Activated CD8-positive, alpha-beta T cell treated with anti-CD3 and anti-CD28 coated beads for 36 hours (primary cell): ENCODE measurements around the gene COX6B1. TPM values are rescaled to one million over a fixed set of nuclear protein-coding genes. Genes with fewer than 3 reads are reported as not detected.

Source experiments
- ATAC-seq: fragments of 200-7000 bp; cut with Tn5 transposase; one replicate; pipeline ENCODE4 v1.10.0; 2021; ENCODE audit warnings: mild to moderate bottlenecking, moderate library complexity
- CTCF ChIA-PET: fragments of 350-600 bp; sonication (Branson Sonifier 250); formaldehyde crosslinking; loops from one replicate; lab custom pipeline; 2021; ENCODE audit warnings: antibody characterized with exemption; lab: Charles Lee
- POLR2A ChIA-PET: fragments of 350-600 bp; sonication (Branson Sonifier 250); formaldehyde crosslinking; loops from one replicate; lab custom pipeline; 2021; ENCODE audit warnings: antibody characterized with exemption; lab: Charles Lee
- DNase-seq: peaks from one replicate; pipeline ENCODE4 v3.0.0-alpha.2; 2020
- H3K27ac Mint-ChIP-seq: one replicate; pipeline ENCODE4 v1.8.0; 2021; ENCODE audit warnings: mild to moderate bottlenecking, mixed read lengths
- H3K27me3 Mint-ChIP-seq: one replicate; pipeline ENCODE4 v1.8.0; 2021; ENCODE audit warnings: mixed read lengths
- H3K36me3 Mint-ChIP-seq: one replicate; pipeline ENCODE4 v1.8.0; 2021; ENCODE audit warnings: low read depth, mixed read lengths
- H3K4me1 Mint-ChIP-seq: one replicate; pipeline ENCODE4 v1.8.0; 2021; ENCODE audit warnings: low read depth, mixed read lengths
- H3K4me3 Mint-ChIP-seq: one replicate; pipeline ENCODE4 v1.8.0; 2021; ENCODE audit warnings: mild to moderate bottlenecking, moderate library complexity, mixed read lengths
- H3K9me3 Mint-ChIP-seq: one replicate; pipeline ENCODE4 v1.8.0; 2021; ENCODE audit warnings: mixed read lengths
- CTCF ChIP-seq: fragments of 200-600 bp; IDR thresholded peaks from one replicate; pipeline ENCODE4 v1.8.0; 2022; ENCODE audit warnings: antibody characterized with exemption, mild to moderate bottlenecking
- intact Hi-C: fragments of 100-400 bp; cut with micrococcal nuclease; formaldehyde crosslinking; loops from one replicate; pipeline ENCODE4 v1.10.0; 2022
- total RNA-seq, 2 experiments: library from RNA; stranded (reverse); gene quantifications; one replicate each; pipeline ENCODE4 v1.2.3, GENCODE V29; 2021

The COX6B1 gene
- total RNA-seq, 2 experiments from 2014 or later: 432 to 437 TPM

- TF ChIP-seq CTCF: no peak
- Mint-ChIP-seq H3K4me3 (peak overlapping the region; percentile 84), H3K36me3 (peaks cover 9% of the 10 kb centered on the region), H3K4me1 (peaks cover 23% of the 10 kb centered on the region), H3K27me3 (no peaks in the 10 kb centered on the region), H3K27ac (peak overlapping the region; percentile 46), H3K9me3 (peaks cover under 1% of the 10 kb centered on the region)
- ATAC-seq (no peak), DNase-seq (no peak)
- ChIA-PET POLR2A (interaction anchor here (1.0 to 2.1 kb wide), 8 partner anchors 9 to 129 kb away, joined by 3 to 13 read pairs (median 5); partner anchors contain the start of genes IGFLR1 and RBM42), CTCF (interaction anchor here (1.0 to 4.3 kb wide), 2 partner anchors 65 to 118 kb away, joined by 5 to 19 read pairs; no protein-coding TSS in a partner anchor)
- intact Hi-C loops: no loop called here
These were observed 34.5 kb upstream of the COX6B1 start for GRCh38 chr19:35613574-35613973.

GRCh38 chr19:35615036-35615435 is 33.1 kb upstream of the COX6B1 start:
- ChIA-PET POLR2A (interaction anchor here (0.8 kb wide), 1 partner anchor 27 kb away, joined by 4 read pairs; no protein-coding TSS in a partner anchor), CTCF (interaction anchor here (1.2 kb wide), 1 partner anchor 104 kb away, joined by 3 read pairs; no protein-coding TSS in a partner anchor)
- no peak for ATAC-seq
- Mint-ChIP-seq H3K9me3 (no peaks in the 10 kb centered on the region), H3K27ac (no peak overlapping the region), H3K36me3 (peaks cover 9% of the 10 kb centered on the region), H3K4me1 (peaks cover 17% of the 10 kb centered on the region), H3K4me3 (no peak overlapping the region), H3K27me3 (no peaks in the 10 kb centered on the region)
- intact Hi-C loops: no loop called here
- DNase-seq: no peak
- TF ChIP-seq CTCF: no peak

- CTCF ChIA-PET: interaction anchor here (1.7 kb wide), 1 partner anchor 70 kb away, joined by 4 read pairs; no protein-coding TSS in a partner anchor
These were observed 29.3 kb upstream of the COX6B1 start for GRCh38 chr19:35618857-35619256.

GRCh38 chr19:35619290-35619923 is 28.7 kb upstream of the COX6B1 start:
- ChIA-PET POLR2A (interaction anchor here (0.6 kb wide), 1 partner anchor 21 kb away, joined by 3 read pairs; no protein-coding TSS in a partner anchor), CTCF (interaction anchor here (1.7 kb wide), 1 partner anchor 71 kb away, joined by 4 read pairs; no protein-coding TSS in a partner anchor)
- Mint-ChIP-seq H3K4me1 (no peaks in the 10 kb centered on the region), H3K27me3 (no peaks in the 10 kb centered on the region), H3K27ac (no peak overlapping the region), H3K36me3 (peaks cover 18% of the 10 kb centered on the region), H3K4me3 (no peak overlapping the region), H3K9me3 (no peaks in the 10 kb centered on the region)
- ATAC-seq (no peak), DNase-seq (no peak)
- intact Hi-C loops: no loop called here
- TF ChIP-seq CTCF: no peak

More at GRCh38 chr19:35618857-35619256, 29.3 kb upstream of the COX6B1 start:
- no peak for TF ChIP-seq CTCF
- Mint-ChIP-seq H3K27ac (no peak overlapping the region), H3K9me3 (no peaks in the 10 kb centered on the region), H3K36me3 (peaks cover 18% of the 10 kb centered on the region), H3K4me1 (peaks cover 2% of the 10 kb centered on the region), H3K4me3 (no peak overlapping the region), H3K27me3 (no peaks in the 10 kb centered on the region)
- ATAC-seq (no peak), DNase-seq (no peak)
- intact Hi-C loops: no loop called here
- POLR2A ChIA-PET: interaction anchor here (0.6 kb wide), 1 partner anchor 22 kb away, joined by 3 read pairs; no protein-coding TSS in a partner anchor

- H3K4me3 Mint-ChIP-seq: no peak overlapping the region
- no peak for TF ChIP-seq CTCF
- POLR2A ChIA-PET: no interaction called here
- no peaks in the 10 kb centered on the region for H3K9me3 Mint-ChIP-seq
- no peaks in the 10 kb centered on the region for H3K27me3 Mint-ChIP-seq
- H3K4me1 Mint-ChIP-seq: no peaks in the 10 kb centered on the region
- intact Hi-C loops: no loop called here
- ATAC-seq (no peak), DNase-seq (no peak)
- peaks cover 18% of the 10 kb centered on the region for H3K36me3 Mint-ChIP-seq
- CTCF ChIA-PET: no interaction called here
- H3K27ac Mint-ChIP-seq: no peak overlapping the region
These were observed 28.1 kb upstream of the COX6B1 start for GRCh38 chr19:35620001-35620400.
